Hematopoietic multipotent progenitor cell treated with erythropoietin and hydrocortisone succinate and interleukin-3 and kit ligand, for 8 days (in vitro differentiated cells): Measurements from ENCODE around the gene CBY1.
"Not testable (repeated sequence)": the region's sequence is repeated elsewhere in the genome, so short reads cannot be mapped to it uniquely, and the experiment has no call there.

ENCODE experiments used
- DNase-seq: peaks from one replicate; pipeline ENCODE4 v3.0.0-alpha.2; 2015

CBY1 gene

DNA sequence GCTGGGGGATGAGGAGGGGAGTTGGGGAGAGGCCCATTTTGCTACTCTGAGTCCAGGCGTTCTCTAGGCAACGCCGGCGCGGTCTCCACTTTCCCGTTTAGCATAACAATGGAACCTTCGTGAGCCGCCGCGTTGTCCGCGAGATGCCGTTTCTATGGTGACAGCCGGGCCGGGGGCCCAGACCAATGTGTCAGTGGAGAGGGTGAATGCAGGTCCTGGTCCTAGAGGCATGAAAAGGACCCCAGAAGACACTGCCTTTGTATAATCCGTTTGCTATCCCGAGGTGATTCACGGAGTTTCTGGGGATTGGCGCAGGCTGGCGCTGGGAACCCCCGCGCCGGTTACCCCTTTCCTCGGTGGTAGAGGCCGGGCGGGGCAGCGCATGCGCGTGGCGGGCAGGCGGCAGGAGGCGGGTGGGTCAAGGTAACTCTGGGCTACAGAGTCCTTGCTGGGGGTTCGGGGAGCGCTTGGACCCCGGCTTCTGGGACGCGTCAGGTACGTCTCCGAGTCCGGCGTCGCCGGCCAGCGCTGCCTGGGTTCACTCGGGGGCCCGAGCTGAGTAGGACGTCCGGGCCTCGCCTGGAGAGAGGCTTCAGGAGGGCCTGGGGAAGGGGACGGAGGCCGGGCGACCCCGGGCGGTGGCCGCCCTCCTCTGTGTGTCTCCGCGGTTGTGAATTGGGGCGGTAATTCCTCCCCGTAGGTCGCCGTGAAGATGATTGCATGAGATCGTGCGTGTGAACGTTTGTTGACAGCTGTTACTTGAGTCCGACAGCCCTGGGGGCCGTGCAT, at the start of gene CBY1, which contains the start of gene FAM227A:
Gene CBY1, plus strand, starts transcription at position 383 of the 789 bp plus-strand sequence. CDS start 11,417 bp downstream, outside the sequence.
Gene FAM227A, minus strand, starts transcription at position 137 of the 789 bp plus-strand sequence. CDS start 6,224 bp downstream, outside the sequence.
- peak; percentile 87 for DNase-seq

- no peak for DNase-seq
Observed at GRCh38 chr22:38607680-38608079, 48.8 kb upstream of the CBY1 start.

GRCh38 chr22:38608992-38609750, 47.3 kb upstream of the CBY1 start:
- no peak for DNase-seq

- no peak for DNase-seq
Observed at GRCh38 chr22:38610234-38610633, 46.2 kb upstream of the CBY1 start.

DNA sequence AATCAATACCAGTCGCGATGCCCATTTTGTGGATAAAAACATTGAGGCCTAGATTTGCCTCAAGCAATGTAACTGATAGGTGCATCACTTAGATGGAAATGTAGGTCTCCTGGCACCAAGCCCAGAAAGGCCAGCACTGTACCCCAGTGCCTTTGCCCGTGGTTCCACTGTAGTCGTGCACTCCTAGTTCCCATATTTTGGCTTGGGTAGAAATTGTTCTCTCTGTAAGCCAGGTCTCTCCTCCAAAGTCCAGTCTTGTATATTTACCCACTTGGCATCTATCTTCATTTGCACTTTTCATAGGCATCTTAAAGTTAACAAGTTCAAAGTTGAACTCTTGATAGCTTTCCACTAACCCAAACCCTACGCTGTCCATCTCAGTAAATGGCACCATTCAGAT, 44.9 kb upstream of the CBY1 start:
- DNase-seq: no peak

DNA sequence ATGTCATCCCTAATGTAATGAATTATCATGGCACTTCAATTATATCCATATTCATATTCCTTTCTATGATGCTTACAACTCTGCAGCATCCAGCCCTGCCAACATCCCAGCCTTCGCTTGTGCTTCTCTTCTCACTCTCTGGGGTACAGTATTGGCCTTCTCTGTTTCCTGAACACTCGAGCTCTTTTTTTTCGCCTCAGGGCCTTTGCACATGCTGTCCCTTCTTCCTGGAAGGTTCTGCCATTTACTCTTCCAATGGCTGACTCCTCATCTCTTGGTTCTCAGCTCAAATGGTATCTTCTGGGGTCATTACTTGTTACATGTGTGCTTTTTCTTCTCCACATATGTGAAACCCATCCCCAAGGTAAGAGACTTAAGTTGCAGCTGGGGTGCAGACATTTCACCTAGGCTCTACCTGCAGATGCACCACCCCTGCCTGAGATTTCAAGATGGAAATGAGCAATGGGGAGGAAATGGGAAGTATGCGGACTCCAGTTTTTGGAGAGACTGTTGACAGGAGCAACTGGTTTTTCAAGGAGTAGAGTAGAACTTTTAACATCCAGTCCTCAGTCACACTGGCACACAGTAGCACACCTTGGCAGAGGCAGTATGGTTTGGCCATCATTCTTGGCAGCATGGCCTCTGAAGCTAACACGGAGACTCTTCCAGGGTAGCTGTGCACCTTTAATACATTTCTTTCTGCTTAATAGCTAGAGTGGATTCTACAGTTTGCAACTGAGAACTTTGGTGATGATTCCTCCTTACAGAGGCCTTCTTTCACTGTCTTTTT, 44.0 kb upstream of the CBY1 start:
- no peak for DNase-seq

DNA sequence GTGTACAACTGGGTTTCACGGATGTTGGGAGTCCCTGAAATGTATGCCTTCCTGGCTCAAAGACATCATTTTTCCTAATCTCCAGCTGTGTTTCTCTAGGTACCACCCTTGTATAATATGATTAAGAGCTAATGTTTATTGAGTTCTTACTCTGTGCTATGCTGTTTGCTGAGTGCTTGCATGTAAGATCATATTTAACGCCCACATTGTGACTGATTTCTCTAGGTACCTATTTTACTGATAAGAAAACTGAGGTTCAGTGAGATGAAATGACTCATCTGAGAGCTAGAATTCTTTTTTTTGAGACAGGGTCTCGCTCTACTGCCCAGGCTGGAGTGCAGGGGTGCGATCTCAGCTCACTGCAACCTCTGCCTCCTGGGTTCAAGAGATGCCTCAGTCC, 42.9 kb upstream of the CBY1 start:
- DNase-seq: no peak

DNA sequence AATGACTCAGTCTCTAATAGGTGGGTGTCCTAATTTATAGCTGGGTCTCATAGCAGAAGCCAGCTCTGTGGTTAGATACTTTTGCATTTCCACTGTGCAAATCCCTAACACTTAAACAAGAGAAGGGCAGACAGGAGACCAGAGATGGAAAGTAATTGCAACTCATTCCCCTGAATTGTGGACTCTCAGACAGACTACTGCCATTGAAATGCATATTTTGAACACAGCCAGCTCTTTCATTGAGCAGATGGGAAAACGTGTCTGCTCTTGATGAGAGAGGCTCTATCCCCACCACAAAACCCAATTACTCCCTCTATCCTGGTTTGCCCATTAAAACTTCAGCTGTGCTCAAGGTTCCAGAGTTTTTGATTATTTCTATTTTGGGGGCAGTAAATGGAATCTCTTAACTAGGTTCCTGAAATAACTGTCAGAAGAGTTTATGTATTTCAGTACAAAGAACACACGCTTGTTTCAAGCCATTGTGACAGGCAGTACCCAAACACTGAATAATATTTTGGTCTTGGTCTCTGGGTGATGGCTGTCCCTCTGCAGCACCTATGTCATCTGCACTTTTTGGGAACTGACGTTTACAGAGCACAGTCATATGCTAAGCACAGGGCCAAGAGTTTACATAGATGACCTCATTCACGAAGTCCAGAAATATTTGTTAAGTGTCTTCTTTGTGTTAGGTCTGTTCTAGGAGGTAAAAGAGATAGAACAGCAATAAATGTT, 41.9 kb upstream of the CBY1 start:
- no peak for DNase-seq

GRCh38 chr22:38615064-38615405, 41.4 kb upstream of the CBY1 start:
- DNase-seq: not testable (repeated sequence)

DNA sequence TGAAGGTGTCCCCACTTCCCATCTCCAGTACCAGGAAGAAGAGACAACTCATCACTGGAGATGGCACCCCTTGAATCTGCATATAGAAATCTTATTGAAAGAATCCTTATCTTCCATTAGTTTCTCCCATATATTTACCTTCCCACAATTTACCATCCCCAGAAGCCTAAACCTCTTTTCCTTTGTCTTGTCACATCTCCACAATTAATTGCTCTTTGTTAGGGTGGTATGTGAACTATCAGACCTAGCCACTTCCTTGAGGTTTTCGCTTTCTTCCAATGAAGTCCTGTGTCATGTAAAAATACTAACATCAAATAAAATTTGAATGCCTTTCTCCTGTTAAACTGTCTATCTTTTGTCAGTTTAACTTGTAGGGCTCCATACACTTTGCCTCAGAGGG, 38.2 kb upstream of the CBY1 start:
- no peak for DNase-seq

DNA sequence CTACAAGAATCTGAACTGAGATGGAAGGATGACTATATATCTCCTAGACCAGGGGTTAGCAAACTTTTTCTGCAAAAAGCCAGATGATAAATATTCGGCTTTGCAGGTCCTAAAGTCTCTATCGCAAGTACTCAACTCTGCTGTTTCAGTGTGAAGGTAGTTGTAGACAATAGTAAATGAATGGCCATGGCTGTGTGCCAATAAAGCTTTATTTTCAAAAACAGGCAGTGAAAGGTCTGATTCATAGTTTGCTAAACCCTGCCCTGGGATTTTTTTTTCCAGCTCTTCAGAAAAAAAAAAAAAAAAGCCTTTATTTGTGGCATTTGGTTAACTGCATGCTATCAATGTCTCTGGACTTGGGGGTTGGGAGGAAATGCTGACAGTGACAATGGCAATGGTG, 37.8 kb upstream of the CBY1 start:
- DNase-seq: no peak

DNA sequence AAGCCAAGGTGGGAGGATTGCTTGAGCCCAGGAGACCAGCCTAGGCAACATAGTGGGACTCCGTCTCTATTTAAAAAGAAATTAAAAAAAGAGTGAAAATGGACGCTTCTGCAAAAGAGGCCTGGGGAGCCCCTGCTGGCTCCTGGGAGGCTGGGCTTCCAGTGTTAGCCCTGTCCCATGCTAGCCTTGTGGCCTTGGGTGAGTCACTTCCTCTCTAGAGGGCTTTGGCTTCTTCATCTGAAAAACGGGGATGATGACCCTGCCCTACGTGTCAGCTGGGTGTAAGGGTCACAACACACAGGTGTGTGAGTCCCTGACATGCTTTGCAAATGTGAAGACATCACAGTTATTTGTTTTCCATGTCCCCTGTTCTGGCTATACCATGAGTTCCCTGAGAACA, 33.1 kb upstream of the CBY1 start:
- DNase-seq: no peak

DNA sequence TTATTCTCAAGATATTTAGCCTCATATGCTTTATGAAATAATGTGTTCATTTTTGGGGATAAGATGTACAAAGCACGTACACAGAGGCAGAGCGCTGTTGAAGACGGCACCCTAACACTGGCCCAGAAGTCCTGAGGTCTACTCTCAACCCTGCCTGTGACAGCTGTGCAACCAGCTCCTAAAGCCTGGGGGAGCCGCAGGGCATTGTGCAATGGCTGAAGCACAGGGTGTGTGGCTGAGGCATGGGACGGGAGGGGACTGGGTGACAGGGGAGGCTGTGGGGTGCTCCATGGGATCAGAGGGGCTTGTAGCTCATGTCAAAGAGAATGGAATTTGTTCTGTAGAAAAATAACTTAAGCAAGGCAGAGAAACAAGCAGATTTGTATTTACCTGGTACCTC, 28.0 kb upstream of the CBY1 start:
- DNase-seq: no peak

DNA sequence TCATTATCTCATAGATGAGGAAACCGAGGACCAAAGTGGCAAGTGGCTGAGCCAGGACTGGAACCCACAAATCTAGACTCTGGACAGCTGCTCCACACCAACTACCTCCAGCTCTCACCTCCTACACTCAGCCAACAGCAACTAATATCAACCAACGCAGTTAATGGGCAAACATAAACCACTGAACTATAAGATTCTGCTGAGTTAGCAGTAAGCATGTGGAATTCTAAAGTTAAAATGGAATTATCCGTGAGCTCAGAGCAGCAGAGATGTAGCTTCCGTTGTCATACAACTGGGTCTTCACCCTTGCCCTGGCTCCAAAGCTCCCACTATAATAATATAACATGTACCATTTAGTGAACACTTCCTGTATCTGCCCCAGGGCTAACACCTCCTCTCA, 27.3 kb upstream of the CBY1 start:
- DNase-seq: no peak

DNA sequence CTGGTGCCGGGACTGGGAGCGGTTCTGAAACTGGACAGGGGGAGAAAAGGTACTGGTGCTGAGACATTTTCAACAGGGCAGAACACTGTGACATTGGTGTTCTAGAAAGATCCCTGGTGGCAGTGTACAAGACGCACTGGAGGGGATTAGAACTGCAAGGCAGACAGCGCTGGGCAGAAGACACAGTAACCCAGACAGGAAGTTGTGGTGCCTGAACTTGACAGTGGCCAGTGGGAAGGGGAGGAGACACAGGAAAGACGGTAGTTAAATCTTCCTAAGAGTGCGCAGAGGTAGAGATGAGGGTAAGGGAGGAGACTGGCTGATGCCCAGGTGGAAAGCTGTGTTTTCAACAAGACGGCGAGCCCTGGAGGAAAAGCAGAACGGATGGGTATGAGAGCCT, 24.7 kb upstream of the CBY1 start:
- no peak for DNase-seq

- no peak for DNase-seq
Observed at GRCh38 chr22:38632528-38632927, 23.9 kb upstream of the CBY1 start.

DNA sequence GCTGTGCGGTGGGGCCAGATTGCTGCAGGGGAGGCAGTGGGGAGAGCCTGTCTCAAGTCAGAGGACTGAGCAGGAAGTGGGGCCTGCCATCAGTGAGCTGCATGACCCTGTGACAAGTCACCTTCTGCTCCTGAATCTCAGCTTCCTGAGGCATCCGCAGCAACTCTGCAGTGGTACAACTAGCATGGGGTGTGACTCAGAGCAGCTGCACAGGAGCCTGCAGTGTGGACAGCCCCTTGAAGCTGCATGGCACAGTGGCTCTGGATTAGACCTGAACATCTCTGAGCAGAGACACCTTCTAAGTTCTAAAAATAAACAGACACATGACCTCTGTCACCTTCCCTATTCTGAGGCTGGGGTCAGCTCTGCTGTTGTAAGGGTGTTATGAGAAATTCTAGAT, 18.2 kb upstream of the CBY1 start:
- no peak for DNase-seq

- DNase-seq: peak; percentile 45
Observed at GRCh38 chr22:38638728-38639127, 17.7 kb upstream of the CBY1 start.

- no peak for DNase-seq
Observed at GRCh38 chr22:38641476-38642040, 14.9 kb upstream of the CBY1 start.

DNA sequence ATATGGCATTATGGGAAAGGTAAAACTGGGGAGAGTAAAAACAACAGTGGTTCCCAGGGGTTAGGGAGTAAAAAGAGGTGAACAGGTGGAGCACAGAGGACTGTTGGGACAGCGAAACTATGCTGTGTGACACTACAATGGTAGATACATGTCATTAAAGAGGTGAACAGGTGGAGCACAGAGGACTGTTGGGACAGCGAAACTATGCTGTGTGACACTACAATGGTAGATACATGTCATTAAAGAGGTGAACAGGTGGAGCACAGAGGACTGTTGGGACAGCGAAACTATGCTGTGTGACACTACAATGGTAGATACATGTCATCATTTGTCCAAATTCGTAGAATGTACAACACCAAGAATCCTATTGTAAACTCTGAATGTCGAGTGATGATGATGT, 12.2 kb upstream of the CBY1 start:
- not testable (repeated sequence) for DNase-seq

- no peak for DNase-seq
Observed at GRCh38 chr22:38645430-38645829, 11.0 kb upstream of the CBY1 start.

DNA sequence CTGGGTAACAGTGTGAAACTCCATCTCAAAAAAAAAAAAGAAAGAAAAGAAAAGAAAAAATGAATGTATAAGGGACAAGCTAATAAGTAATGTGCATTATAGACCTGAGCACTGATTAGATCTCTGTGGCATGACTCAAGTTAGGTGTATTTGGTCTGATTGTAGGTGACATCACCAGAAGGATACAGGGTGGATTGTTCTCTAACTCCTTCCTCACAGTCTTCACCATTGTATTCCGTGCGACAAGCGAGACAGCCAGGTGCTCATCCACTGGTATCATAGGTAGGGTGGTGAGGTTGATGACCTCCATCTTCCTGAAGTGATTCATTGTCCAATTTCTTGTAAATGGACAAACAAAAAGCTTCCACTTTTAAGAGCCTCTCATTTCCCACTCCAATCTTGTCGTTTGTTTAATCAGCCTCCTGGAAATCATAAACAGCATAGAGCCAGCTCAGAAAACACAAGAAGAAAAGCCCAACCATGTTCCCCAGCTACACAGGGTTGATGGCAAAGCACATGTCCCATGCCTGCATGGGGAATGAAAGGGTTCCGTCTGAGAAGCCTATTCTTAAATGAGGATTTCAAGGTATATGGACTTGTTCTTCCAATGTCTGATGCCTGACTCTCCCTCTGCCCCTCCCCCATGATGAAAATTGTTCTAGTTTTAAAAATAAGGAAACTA, 6.5 kb upstream of the CBY1 start:
- no peak for DNase-seq
